ENCODE data around the gene EIF2A.

Gene EIF2A

GRCh38 chr3:150603153-150603979 is 56.8 kb downstream of the EIF2A start, which contains the start of gene SELENOT:
TSS of gene SELENOT (plus strand) at chr3:150603321. CDS start at chr3:150603363, 42 bp downstream.
- H3K27ac ChIP-seq = peak within 1 kb of the TSS; percentile 97
- TF ChIP-seq, protein P1, sequence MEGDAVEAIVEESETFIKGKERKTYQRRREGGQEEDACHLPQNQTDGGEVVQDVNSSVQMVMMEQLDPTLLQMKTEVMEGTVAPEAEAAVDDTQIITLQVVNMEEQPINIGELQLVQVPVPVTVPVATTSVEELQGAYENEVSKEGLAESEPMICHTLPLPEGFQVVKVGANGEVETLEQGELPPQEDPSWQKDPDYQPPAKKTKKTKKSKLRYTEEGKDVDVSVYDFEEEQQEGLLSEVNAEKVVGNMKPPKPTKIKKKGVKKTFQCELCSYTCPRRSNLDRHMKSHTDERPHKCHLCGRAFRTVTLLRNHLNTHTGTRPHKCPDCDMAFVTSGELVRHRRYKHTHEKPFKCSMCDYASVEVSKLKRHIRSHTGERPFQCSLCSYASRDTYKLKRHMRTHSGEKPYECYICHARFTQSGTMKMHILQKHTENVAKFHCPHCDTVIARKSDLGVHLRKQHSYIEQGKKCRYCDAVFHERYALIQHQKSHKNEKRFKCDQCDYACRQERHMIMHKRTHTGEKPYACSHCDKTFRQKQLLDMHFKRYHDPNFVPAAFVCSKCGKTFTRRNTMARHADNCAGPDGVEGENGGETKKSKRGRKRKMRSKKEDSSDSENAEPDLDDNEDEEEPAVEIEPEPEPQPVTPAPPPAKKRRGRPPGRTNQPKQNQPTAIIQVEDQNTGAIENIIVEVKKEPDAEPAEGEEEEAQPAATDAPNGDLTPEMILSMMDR (conservative IDR thresholded peaks at IDR 0.05) = peak; percentile 51; the same call in 1 of the 2 replicates

GRCh38 chr3:150603980-150604319 is 57.4 kb downstream of the EIF2A start:
- peak overlapping the region; percentile 97 for H3K27ac ChIP-seq
- TF ChIP-seq, protein P1 (conservative IDR thresholded peaks at IDR 0.05) = no peak

- H3K27ac ChIP-seq = no peak overlapping the region
- TF ChIP-seq, protein P1 (conservative IDR thresholded peaks at IDR 0.05) = no peak
These were observed 59.5 kb downstream of the EIF2A start for GRCh38 chr3:150605998-150606641.

GRCh38 chr3:150607267-150608065 is 60.9 kb downstream of the EIF2A start:
- TF ChIP-seq, protein P1 (conservative IDR thresholded peaks at IDR 0.05) = no peak
- H3K27ac ChIP-seq = no peak overlapping the region

DNA sequence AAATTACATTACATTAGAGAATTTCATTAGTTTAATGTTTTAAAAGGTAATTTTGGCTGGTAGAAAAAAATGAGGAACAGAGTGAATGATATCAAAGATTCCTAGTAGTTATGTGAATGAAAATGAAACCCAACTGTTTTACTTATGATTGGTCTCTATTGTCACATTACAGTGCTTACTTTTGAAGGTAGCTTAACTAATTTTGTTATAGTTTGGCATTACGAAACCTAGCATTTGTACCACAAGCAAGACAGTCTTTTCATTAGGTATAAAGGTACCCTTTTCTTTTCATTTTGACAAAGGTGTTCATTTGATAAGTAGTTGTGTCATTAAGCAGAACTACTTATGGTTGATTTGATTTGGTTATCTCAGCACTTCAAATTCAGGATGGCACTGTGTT is 63.4 kb downstream of the EIF2A start:
- no peak overlapping the region for H3K27ac ChIP-seq
- TF ChIP-seq, protein P1 (conservative IDR thresholded peaks at IDR 0.05) = no peak

GRCh38 chr3:150610785-150611184 is 64.2 kb downstream of the EIF2A start:
- H3K27ac ChIP-seq = no peak overlapping the region
- TF ChIP-seq, protein P1 (conservative IDR thresholded peaks at IDR 0.05) = no peak

DNA sequence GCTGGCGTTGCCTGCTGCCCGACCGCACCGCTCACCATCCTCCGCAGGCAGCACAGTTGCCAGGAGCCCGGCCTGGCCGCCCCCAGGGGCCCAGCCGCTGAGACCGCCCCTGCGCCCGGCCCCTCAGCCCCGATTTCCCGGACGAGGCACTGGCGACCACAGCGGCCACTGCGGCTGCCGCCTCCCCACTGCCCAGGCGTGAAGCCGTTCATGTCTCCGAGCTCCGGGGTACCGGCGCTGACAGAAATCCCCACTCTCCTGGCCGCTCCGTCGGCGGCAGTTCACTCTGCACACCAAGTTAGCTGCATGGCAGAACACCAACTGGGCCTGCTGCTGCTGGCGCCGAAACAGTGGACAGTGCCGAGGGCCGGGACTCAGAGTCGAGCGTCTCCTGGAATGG is 65.1 kb downstream of the EIF2A start:
- TF ChIP-seq, protein P1 (conservative IDR thresholded peaks at IDR 0.05) = no peak
- no peak overlapping the region for H3K27ac ChIP-seq
